Endometrial microvascular endothelial cells (primary cell): ENCODE results near the gene TRIM38. TPM values are rescaled to one million over a fixed set of nuclear protein-coding genes. Genes with fewer than 3 reads are reported as not detected.
"Not testable (repeated sequence)": the region's sequence is repeated elsewhere in the genome, so short reads cannot be mapped to it uniquely, and the experiment has no call there.

Experiments
- in situ Hi-C: cut with HindIII; loops from 2 replicates; pipeline ENCODE4 v1.10.0; 2017; ENCODE audit warnings: low sequenced_read_pairs, low pct_unique_long_range_greater_than_20kb; ENCODE audit errors: inconsistent ontology term
- total RNA-seq: library from RNA; depleted of rRNA; stranded (reverse); fragments of >200 nt; gene quantifications from one replicate; pipeline ENCODE4 v1.2.3, GENCODE V29; 2015; ENCODE audit errors: inconsistent ontology term

The TRIM38 gene
- total RNA-seq, 1 donor from 2014 or later: 8.4 TPM

DNA sequence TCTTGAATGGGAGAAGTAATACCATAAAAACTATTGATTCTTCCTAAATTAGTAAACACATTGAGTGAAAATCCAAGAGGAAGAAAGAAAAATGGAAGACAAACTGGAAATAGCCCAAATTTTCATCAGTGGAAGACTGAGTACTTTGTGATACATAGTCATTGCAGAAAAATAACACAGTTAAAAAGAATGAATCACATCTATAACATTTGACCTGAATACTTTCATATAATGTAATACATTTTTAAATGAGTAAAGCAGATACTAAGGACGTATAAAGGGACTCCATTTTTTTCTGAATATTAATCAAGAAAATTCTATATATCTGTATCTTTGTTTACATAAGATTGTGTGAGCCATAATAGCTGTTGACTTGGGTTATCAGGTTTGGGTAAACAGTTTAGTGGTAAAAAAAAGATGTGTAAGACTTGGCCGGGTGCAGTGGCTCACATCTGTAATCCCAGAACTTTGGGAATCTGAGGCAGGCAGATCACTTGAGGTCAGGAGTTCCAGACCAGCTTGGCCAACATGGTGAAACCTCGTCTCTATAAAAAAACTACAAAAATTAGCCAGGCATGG, 27.8 kb upstream of the TRIM38 start:
- in situ Hi-C loops: no loop called here

DNA sequence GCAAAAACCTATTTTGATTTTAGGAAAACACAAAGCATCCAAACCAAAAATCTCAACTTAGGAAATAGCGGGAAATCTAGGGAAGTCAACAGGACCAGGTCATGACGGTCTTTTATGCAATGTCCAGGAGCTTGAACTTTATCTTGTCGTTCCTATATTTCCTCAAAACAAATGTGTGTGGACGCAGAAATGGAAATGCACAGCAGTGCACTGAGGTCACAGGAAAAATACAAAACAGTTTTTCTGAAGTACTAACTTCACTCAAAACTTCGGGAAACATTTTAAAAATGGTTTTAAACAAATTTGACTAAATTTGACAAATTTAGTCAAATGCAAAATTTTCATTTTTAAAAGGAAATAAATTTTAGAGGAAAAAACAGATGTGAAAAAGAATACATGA, 26.6 kb upstream of the TRIM38 start:
- in situ Hi-C loops: no loop called here

DNA sequence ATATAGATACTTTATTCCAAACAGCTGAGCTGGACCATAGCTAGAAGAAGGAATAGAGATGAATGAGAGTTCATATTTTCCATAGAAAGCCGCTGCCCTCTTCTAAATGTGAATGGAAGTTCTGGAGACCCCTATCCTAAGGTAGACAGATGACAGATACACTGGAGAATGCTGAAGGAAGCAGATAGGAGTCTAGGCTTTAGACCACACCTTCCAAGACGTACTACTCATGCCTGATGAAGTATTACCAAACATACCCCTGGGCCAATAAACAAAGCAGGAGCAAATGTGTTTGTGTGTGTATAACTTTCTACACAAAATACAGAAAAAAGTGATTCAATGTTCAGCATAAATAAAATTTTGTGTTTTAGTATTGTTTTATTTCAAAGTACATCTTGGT, 23.0 kb upstream of the TRIM38 start:
- in situ Hi-C loops: no loop called here

DNA sequence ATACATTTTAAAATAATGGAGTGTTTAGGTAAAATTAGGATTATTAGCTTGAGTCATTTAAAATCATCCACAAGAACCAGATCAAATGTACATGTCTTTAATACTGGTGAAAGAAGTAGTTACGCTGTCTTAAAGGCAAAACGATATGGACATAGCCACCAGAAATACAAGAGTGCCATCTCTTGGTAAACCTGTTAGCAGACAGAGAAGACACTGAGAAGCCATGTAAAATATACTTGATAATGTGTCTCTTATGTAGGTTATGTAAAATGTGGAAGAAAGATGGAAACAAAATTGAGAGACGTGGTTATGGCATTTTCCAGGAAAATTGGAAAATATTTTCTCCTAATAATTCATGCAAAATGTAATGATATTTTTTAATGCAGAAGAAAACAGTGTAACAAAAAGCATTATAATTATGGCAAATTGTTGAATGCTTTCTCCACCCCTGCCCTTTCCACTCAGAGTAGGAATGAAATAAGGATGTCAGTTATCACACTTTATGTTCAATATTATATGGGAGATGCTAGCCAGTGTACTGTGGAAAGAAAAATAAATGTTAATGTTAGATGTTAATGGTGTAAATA, 19.9 kb upstream of the TRIM38 start:
- in situ Hi-C loops: no loop called here

DNA sequence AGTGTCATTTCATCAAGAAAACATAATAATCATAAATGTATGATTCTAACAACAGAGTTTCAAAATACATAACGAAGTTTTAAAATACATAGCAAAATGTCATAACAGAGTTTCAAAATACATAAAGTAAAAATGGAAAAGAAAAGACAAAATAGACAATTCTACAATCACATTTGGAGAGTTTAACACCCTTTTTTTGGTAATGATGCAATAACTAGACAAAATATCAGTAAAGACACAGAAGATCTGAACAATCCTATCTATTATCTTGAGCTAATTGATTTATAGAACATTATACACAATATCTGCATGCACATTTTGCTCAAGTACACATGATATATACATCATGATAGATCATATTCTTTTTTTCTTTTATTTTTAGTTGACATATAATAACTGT, 18.7 kb upstream of the TRIM38 start:
- in situ Hi-C loops: no loop called here

DNA sequence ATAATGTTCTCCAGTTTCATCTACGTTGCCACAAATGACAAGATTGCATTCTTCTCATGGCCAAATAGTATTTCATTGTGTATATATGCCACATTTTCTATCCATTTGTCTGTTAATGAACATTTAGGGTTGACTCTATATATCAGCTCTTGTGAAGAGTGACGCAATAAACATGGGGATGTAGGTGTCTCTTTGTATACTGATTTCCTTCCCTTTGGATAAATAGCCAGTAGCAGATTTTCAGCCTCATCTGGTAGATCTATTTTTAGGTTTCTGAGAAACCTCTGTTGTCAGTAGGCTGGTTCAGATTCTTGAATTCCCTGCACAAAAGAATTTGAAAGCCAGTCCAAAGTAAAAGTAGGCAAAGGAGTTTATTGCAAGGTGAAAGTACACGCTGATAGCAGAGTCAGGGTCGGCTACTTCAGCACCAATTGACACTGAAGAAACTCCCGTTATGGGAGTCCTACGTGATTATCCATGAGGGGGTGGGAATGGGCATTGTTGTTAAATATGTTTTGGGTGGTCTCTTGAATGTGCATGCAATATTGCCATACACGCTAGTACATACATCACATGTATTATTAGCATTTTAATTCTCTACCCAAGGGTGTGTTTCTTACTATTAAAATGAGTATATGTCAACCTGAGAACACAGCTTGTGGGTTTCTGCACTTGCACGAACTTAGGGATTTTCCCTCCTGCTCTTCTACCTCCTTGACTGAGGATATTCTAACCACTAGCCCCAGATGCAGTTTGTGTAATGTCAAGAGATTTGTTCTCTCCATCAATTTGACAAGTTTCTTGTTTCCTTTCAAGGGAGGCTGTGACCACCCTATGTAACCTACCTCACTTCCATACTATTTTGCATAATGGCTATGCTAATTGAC, 17.7 kb upstream of the TRIM38 start:
- in situ Hi-C loops: no loop called here

DNA sequence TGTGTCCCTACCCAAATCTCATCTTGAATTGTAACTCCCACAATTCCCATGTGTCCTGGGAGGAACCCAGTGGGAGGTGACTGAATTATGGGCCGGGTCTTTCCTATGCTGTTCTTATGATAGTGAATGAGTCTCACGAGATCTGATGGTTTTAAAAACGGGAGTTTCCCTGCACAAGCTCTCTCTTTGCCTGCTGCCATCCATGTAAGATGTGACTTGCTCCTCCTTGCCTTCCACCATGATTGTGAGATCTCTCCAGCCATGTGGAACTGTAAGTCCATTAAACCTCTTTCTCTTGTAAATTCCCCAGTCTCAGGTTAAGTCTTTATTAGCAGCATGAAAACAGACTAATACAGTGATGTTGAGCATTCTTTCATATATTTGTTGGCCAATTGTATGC, 16.9 kb upstream of the TRIM38 start:
- in situ Hi-C loops: not testable (repeated sequence)

DNA sequence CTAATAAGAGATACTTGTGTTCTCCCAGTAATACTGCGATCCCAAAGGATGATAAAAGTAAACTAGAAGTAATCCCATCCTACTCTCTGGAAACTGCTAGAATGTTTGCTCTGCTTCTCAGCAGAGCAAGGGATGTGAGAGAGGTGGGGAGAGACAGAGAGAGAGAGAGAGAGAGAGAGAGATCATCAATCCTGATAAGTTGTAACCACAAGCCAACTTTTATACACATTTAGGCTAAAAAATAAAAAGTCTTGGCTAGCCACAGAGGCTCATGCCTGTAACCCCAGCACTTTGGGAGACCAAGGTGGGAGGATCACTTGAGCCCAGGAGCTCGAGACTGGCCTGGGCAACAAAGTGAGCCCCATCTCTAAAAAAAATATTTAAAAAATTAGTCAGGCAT, 16.0 kb upstream of the TRIM38 start:
- in situ Hi-C loops: no loop called here

DNA sequence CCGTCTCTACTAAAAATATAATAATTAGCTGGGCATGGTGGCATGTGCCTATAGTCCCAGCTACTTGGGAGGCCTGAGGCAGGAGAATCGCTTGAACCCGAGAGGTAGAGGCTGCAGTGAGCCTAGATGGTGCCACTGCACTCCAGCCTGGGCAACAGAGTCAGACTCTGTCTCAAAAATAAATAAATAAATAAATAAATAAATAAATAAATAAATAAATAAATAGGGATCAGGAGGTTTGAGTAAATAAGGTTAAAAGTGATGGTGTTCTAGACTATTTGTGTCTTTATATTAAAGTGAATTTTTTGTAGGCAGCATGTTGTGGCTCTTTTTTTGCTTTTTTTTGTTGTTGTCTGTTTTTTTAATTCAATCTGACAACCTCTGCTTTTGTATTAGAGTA, 15.1 kb upstream of the TRIM38 start:
- in situ Hi-C loops: not testable (repeated sequence)

DNA sequence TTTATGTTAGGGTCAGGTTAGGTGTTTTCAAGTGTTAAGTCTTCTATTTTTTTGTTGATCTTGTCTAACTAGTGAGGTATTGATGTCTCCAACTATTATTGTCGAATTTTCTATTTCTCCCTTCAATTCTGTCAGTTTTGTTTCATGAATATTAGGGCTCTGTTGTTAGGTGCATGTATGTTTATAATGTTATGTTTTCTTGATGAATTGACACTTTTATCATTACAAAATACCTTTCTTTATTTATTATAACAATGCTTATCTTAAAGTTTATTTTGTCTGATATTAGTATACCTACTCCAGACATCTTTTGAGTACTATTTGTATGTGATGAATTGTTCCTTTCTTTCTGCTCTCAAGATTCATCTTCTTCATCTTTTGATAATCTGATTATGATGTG, 12.9 kb upstream of the TRIM38 start:
- in situ Hi-C loops: no loop called here

DNA sequence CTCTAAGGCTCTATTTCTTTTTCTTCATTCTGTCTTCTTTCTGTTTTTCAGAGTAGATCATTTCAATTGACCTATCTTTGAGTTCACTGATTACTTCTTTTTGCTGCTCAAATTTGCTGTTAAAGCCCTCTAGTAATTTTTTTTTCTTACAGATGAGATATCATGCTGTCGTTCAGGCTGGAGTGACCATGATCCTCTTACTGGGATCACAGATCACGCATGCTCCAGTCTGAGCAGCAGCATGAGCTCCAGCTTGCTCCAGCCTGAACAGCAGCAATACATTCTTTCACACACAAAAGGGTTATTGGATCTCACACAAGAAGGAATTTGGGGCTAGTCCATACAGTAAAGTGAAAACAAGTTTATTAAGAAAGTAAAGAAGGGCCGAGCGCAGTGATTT, 12.3 kb upstream of the TRIM38 start:
- in situ Hi-C loops: no loop called here

DNA sequence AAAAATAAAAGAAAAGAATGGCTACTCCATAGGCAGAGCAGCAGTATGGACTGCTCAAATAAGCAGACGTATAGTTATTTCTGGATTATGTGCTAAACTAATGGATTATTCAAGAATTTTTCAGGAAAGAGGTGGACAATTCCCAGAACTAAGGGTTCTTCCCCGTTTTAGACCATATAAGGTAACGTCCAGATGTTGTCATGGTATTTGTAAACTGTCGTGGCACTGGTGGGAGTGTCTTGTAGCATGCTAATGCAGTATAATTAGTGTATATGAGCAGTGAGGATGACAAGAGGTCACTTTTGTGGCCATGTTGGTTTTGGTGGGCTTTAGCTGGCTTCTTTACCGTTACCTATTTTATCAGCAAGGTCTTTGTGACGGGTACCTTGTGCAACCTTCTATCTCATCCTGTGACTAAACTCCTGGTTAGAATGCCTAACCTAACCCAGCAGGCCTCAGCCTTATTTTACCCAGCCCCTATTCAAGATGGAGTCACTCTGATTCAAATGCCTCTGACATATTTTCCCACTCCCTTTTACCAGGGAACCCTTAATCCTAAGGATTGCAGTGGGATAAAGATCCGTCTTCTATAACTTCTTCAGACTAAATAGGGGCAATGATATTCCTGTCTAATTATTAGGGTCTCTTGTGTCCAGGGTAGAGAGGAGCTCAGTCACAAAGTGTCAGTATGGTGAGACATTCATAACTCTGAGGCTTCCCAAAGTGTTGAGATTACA, 11.1 kb upstream of the TRIM38 start:
- in situ Hi-C loops: no loop called here

DNA sequence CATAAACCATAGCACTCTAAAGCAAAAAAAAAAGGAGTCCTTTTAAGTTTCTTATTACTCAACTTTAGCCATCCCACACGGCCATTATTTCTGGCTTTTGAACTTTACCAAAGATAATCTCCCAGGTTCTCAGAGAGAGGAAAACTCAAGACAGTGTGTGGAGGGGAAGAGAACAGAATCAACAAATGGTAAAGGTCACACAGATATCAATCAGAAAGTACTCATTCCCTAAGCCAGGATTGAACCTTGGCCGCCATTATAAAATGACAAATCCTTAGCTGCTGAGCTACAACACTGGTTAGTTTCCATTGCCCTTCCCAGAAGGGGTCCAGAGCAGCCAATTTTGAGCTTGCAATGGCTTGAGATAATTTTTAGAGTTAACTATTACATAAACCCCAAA, 10.1 kb upstream of the TRIM38 start:
- in situ Hi-C loops: no loop called here

DNA sequence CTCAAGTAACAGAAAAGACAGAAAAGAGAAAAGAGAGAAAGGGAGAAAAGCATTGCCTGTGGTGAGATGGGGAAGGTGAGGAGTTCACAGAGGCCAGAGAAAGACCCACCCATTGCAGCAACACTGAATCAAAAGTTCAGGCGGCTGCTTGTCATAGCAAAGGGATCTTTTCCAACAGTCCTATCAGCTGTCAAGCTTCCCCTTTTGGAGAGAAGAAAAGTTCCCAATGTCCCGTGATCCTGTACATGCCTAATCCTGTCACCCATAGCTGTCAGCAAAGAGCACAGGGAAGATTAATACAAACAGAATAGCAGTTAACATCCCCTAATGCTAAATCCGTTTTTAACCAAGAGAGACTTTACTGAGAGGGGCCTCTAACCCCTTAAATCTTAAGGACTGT, 8.9 kb upstream of the TRIM38 start:
- in situ Hi-C loops: no loop called here

DNA sequence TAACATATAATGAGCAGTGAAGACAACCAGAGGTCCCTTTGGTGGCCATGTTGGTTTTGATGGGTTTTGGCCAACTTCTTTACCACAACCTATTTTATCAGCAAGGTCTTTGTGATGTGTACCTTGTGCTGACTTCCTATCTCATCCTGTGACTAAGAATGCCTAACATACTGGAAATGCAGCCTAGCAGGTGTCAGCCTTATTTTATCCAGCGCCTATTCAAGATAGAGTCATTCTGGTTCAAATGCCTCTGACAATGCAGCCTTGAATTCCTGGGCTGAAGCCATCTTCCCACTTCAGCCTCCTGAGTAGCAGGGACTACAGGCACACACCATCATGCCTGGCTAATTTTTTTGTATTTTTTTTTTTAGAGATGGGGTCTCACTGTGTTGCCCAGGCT, 7.8 kb upstream of the TRIM38 start:
- in situ Hi-C loops: no loop called here

DNA sequence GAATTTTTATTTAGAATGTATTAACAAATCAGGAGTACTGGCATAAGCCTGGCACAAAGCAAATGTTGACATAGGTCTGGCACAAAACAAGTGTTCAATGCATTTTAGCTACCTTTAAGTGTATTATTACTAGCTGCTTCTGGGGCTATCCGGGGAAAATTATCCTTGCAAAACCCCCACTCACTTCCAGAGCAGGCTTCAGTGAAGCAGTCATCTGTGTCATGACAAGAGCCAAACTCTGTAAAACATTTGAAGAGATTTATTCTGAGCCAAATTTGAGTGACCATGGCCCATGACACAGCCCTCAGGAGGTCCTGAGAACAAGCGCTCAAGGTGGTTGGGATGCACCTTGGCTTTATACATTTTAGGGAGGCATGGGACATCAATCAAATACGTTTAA, 6.4 kb upstream of the TRIM38 start:
- in situ Hi-C loops: no loop called here

DNA sequence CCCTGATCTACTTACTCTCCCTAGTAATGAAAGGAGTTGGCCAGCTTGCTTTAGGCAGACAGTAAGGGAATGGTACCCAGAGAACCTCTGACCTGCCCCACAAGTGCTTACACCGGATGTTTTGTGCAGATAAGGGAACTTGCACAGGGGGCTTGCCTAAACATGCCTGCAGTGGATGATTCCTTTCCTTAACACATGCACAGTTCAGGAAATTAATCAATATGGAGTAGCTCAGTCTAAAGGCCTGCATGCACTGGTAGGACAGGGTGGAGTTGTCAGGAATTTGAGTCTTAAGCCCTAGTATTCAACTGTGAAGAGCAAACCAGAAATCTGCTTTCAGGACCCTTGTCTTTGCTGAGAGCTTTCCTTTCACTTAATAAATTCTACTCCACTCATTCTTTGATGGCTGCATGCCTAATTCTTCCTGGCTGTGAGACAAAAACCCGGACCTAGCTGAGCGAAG, 3.9 kb upstream of the TRIM38 start:
- in situ Hi-C loops: no loop called here

DNA sequence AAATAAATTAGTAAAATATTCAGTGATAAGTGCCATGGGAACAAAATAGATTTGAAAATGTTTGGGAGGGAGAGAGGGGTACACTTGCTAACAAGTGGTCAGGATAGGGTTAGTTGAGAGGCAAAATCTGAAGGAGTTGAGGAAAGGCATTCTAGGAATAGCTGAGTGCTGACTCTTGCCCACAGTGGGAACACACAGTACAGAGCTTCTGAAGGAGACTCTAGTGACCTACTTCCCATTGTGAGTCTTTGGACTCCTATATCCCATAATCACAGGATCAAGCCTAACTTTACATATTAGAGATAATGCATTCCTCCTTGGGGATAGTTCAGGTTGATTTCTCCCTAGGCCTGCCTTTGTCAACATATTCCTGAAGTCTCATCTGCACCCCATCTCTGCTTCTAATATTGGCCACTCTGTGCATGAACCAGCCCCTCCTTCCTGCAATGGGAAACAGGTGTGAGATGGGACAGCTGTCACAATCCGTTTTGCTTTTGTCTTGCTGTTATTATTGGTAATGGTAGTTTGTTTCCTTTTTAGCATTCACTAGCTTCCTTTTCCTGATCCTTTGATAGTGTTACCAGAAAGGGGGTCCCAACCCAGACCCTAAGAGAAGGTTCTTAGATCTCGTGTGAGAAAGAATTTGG, 2.6 kb upstream of the TRIM38 start:
- in situ Hi-C loops: no loop called here

DNA sequence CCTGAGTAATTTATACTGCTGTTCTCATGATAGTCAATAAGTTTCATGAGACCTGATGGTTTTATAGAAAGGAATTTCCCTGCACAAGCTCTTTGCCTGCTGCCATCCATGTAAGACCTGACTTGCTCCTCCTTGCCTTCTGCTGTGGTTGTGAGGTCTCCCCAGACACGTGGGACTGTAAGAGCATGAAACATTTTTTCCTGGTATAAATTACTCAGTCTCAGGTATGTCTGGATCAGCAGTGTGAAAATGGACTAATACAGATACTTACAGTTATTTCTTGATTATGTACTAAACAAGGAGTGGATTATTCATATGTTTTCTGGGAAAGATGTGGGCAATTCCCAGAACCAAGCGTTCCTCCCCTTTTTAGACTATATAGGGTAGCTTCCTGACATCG, 1.9 kb upstream of the TRIM38 start:
- in situ Hi-C loops: no loop called here
